HG02678 (cell line): ENCODE data around the gene ZNF701.
"Not testable (repeated sequence)": the region's sequence is repeated elsewhere in the genome, so short reads cannot be mapped to it uniquely, and the experiment has no call there.

Experiments
- ATAC-seq: cut with Tn5 transposase; IDR thresholded peaks from one replicate; pipeline ENCODE4 v1.9.1; 2021; ENCODE audit warnings: mild to moderate bottlenecking, moderate library complexity; ENCODE audit not compliant: unreplicated experiment

Gene ZNF701

GRCh38 chr19:52561611-52562010, 8.5 kb upstream of the ZNF701 start:
- not testable (repeated sequence) for ATAC-seq

- ATAC-seq = no peak
These were observed 4.0 kb upstream of the ZNF701 start for GRCh38 chr19:52566121-52566520.

GRCh38 chr19:52566588-52566987, 3.5 kb upstream of the ZNF701 start:
- no peak for ATAC-seq

- no peak for ATAC-seq
These were observed 2.2 kb upstream of the ZNF701 start for GRCh38 chr19:52567921-52568320.

- not testable (repeated sequence) for ATAC-seq
These were observed 468 bp upstream of the ZNF701 start for GRCh38 chr19:52569638-52569999.

- ATAC-seq = no peak
These were observed 14.8 kb downstream of the ZNF701 start for GRCh38 chr19:52584736-52585440.

GRCh38 chr19:52585604-52586003, 15.5 kb downstream of the ZNF701 start:
- no peak for ATAC-seq

- ATAC-seq = no peak
These were observed 20.6 kb downstream of the ZNF701 start for GRCh38 chr19:52590728-52591127.

GRCh38 chr19:52592301-52592700, 22.2 kb downstream of the ZNF701 start:
- ATAC-seq = no peak

- ATAC-seq = not testable (repeated sequence)
These were observed 23.4 kb downstream of the ZNF701 start for GRCh38 chr19:52593441-52593840.

- no peak for ATAC-seq
These were observed 29.2 kb downstream of the ZNF701 start for GRCh38 chr19:52599241-52599640.

- ATAC-seq = peak; percentile 11
These were observed 30.5 kb downstream of the ZNF701 start for GRCh38 chr19:52600639-52601024.

- peak; percentile 95 for ATAC-seq
These were observed 31.2 kb downstream of the ZNF701 start for GRCh38 chr19:52601025-52601973.

GRCh38 chr19:52601974-52602366, 31.9 kb downstream of the ZNF701 start:
- not testable (repeated sequence) for ATAC-seq

GRCh38 chr19:52602941-52603340, 32.9 kb downstream of the ZNF701 start:
- no peak for ATAC-seq

- no peak for ATAC-seq
These were observed 33.6 kb downstream of the ZNF701 start for GRCh38 chr19:52603558-52604207.

- no peak for ATAC-seq
These were observed 43.3 kb downstream of the ZNF701 start for GRCh38 chr19:52613299-52613906.

- no peak for ATAC-seq
These were observed 51.3 kb downstream of the ZNF701 start for GRCh38 chr19:52621376-52621775.

GRCh38 chr19:52622261-52622660, 52.2 kb downstream of the ZNF701 start:
- ATAC-seq = no peak

GRCh38 chr19:52626915-52627314, 56.8 kb downstream of the ZNF701 start:
- ATAC-seq = no peak

- ATAC-seq = not testable (repeated sequence)
These were observed 57.4 kb downstream of the ZNF701 start for GRCh38 chr19:52627441-52627840.
